ENCODE data around the gene BCL3. TPM values are rescaled to one million over a fixed set of nuclear protein-coding genes. Genes with fewer than 3 reads are reported as not detected.

The BCL3 gene, protein sequence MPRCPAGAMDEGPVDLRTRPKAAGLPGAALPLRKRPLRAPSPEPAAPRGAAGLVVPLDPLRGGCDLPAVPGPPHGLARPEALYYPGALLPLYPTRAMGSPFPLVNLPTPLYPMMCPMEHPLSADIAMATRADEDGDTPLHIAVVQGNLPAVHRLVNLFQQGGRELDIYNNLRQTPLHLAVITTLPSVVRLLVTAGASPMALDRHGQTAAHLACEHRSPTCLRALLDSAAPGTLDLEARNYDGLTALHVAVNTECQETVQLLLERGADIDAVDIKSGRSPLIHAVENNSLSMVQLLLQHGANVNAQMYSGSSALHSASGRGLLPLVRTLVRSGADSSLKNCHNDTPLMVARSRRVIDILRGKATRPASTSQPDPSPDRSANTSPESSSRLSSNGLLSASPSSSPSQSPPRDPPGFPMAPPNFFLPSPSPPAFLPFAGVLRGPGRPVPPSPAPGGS
- 1 to 10 TPM; 1.8 to 6.2 TPM for total RNA-seq
- 2.0 TPM for polyA plus RNA-seq (2013, experiment 1 of 2)
- 3.0 TPM for polyA plus RNA-seq (2013, experiment 2 of 2)
- long read RNA-seq, experiment 1, partial matches to known transcripts: 0 of 4 reads
- long read RNA-seq, experiment 1, other reads (novel, unspliced or antisense): 0 of 4 reads
- long read RNA-seq, experiment 2, transcript BCL3-201 (9 exons, 2,038 nt): major isoform, 7 of 10 reads
- long read RNA-seq, experiment 2, partial matches to known transcripts: 0 of 10 reads
- long read RNA-seq, experiment 2, other reads (novel, unspliced or antisense): 1 of 10 reads
- long read RNA-seq, experiment 3: 0 reads
- long read RNA-seq, experiment 4: 0 reads

DNA sequence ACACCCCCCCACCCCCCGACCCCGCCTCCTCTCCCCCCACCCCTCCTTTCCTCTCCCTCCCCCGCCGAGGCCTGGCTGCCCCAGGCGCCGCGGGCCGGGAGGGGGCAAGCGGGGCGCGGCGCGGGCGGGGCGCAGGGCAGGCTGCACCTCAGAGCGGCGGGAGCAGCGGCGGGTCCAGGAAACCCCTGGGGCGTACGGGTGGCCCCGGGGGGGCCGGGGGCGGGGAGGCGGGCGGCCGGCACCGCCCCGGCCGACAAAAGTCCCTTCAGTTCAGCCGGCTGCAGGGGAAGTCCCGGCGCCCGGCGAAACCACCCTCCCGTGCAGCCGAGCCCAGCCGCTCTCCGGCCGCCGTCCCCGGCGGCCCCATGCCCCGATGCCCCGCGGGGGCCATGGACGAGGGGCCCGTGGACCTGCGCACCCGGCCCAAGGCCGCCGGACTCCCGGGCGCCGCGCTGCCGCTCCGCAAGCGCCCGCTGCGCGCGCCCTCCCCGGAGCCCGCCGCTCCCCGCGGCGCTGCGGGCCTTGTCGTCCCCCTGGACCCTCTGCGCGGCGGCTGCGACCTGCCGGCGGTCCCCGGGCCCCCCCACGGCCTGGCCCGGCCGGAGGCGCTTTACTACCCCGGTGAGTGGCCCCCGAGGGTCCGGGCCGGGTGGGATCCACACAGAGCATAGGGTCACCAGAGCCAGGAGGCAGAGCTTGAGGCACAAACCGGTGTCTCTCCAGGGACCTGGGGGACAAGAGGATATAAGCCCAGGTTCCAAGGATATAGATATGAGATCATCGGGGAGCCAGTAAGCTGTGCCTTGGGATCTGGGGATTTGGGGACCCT, at the start of gene BCL3:
TSS of gene BCL3 (plus strand) at position 283 of the 829 bp plus-strand sequence. CDS start at position 366, 83 bp downstream.
- no peaks in the 10 kb centered on the region for H3K9me3 ChIP-seq (ENCODE audit: control insufficient read depth, low read length)
- H3K4me1 ChIP-seq (ENCODE audit: control insufficient read depth, insufficient read depth, low read length): no peaks in the 10 kb centered on the region
- H3K36me3 Mint-ChIP-seq (ENCODE audit: low read depth): no peaks in the 10 kb centered on the region
- H3K27ac ChIP-seq (ENCODE audit: low read depth, low read length): no peak within 1 kb of the TSS
- H3K4me1 Mint-ChIP-seq: peaks cover 6% of the 10 kb centered on the region
- H3K36me3 ChIP-seq (ENCODE audit: control insufficient read depth, insufficient read depth, low read length): no peaks in the 10 kb centered on the region
- H3K4me3 Mint-ChIP-seq: peak within 1 kb of the TSS; percentile 59
- H3K27ac Mint-ChIP-seq: no peak within 1 kb of the TSS
- H3K27me3 Mint-ChIP-seq (ENCODE audit: insufficient read depth): peaks cover 86% of the 10 kb centered on the region
- WGBS, 2 experiments (ENCODE audit: insufficient coverage in 1 of 2, insufficient read length in 1 of 2): 2% methylated on average over 85 of the region's 88 CpGs; no CpG with 5 or more reads in 1 of the 2 experiments
- peaks cover 41% of the 10 kb centered on the region for H3K27me3 ChIP-seq (ENCODE audit: control insufficient read depth, insufficient read depth, low read length, poor library complexity, severe bottlenecking)
- peak; percentile 66 for DNase-seq
- no peaks in the 10 kb centered on the region for H3K9me3 Mint-ChIP-seq
- TF ChIP-seq, protein P1, sequence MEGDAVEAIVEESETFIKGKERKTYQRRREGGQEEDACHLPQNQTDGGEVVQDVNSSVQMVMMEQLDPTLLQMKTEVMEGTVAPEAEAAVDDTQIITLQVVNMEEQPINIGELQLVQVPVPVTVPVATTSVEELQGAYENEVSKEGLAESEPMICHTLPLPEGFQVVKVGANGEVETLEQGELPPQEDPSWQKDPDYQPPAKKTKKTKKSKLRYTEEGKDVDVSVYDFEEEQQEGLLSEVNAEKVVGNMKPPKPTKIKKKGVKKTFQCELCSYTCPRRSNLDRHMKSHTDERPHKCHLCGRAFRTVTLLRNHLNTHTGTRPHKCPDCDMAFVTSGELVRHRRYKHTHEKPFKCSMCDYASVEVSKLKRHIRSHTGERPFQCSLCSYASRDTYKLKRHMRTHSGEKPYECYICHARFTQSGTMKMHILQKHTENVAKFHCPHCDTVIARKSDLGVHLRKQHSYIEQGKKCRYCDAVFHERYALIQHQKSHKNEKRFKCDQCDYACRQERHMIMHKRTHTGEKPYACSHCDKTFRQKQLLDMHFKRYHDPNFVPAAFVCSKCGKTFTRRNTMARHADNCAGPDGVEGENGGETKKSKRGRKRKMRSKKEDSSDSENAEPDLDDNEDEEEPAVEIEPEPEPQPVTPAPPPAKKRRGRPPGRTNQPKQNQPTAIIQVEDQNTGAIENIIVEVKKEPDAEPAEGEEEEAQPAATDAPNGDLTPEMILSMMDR (conservative IDR thresholded peaks at IDR 0.05): no peak
- H3K9ac ChIP-seq (ENCODE audit: extremely low read depth, low read length, poor library complexity, severe bottlenecking): no peak within 1 kb of the TSS
- peak within 1 kb of the TSS; percentile 81 for H3K4me3 ChIP-seq (ENCODE audit: low read length)

DNA sequence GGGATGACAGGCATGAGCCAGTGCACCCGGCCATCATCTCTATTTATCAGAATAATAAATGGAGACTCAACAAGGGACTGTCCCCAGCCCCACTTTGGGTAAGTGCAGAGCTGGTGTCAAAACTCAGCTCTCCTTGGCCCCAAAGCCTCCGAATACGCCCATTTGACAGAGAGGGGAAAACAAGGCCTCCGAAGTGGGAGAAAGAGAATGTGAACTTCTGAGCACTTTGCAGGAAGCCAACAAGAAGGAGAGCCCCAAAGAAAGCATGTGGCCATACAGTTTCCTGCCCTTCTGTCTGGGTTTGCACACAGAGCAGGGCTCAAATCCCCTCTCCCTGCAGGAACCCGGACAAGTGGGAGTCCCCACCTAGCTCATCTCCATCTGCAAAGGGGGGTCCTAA, 48.0 kb upstream of the BCL3 start:
- H3K36me3 Mint-ChIP-seq (ENCODE audit: low read depth): no peaks in the 10 kb centered on the region
- H3K4me3 Mint-ChIP-seq: no peak overlapping the region
- Histone ChIP-seq H3K36me3 (ENCODE audit: control insufficient read depth, insufficient read depth, low read length) (no peaks in the 10 kb centered on the region), H3K27ac (ENCODE audit: low read depth, low read length) (no peak overlapping the region), H3K4me1 (ENCODE audit: control insufficient read depth, insufficient read depth, low read length) (no peaks in the 10 kb centered on the region), H3K9ac (ENCODE audit: extremely low read depth, low read length, poor library complexity, severe bottlenecking) (no peak overlapping the region), H3K27me3 (ENCODE audit: control insufficient read depth, insufficient read depth, low read length, poor library complexity, severe bottlenecking) (no peaks in the 10 kb centered on the region), H3K4me3 (ENCODE audit: low read length) (no peak overlapping the region), H3K9me3 (ENCODE audit: control insufficient read depth, low read length) (no peaks in the 10 kb centered on the region)
- H3K9me3 Mint-ChIP-seq: no peaks in the 10 kb centered on the region
- H3K27me3 Mint-ChIP-seq (ENCODE audit: insufficient read depth): no peaks in the 10 kb centered on the region
- no peak overlapping the region for H3K27ac Mint-ChIP-seq
- no peak for DNase-seq
- WGBS, 2 experiments (ENCODE audit: insufficient coverage in 1 of 2, insufficient read length in 1 of 2): 94 to 98% methylated on average over 3 to 5 of the region's 5 CpGs
- peaks cover 5% of the 10 kb centered on the region for H3K4me1 Mint-ChIP-seq
- TF ChIP-seq, protein P1 (conservative IDR thresholded peaks at IDR 0.05): no peak

GRCh38 chr19:44701228-44701627, 47.3 kb upstream of the BCL3 start:
- Mint-ChIP-seq H3K4me3 (no peak overlapping the region), H3K36me3 (ENCODE audit: low read depth) (no peaks in the 10 kb centered on the region), H3K27ac (no peak overlapping the region), H3K9me3 (no peaks in the 10 kb centered on the region), H3K27me3 (ENCODE audit: insufficient read depth) (no peaks in the 10 kb centered on the region), H3K4me1 (peaks cover 5% of the 10 kb centered on the region)
- Histone ChIP-seq H3K9me3 (ENCODE audit: control insufficient read depth, low read length) (no peaks in the 10 kb centered on the region), H3K4me1 (ENCODE audit: control insufficient read depth, insufficient read depth, low read length) (no peaks in the 10 kb centered on the region), H3K27me3 (ENCODE audit: control insufficient read depth, insufficient read depth, low read length, poor library complexity, severe bottlenecking) (no peaks in the 10 kb centered on the region), H3K27ac (ENCODE audit: low read depth, low read length) (no peak overlapping the region), H3K9ac (ENCODE audit: extremely low read depth, low read length, poor library complexity, severe bottlenecking) (no peak overlapping the region), H3K4me3 (ENCODE audit: low read length) (no peak overlapping the region), H3K36me3 (ENCODE audit: control insufficient read depth, insufficient read depth, low read length) (no peaks in the 10 kb centered on the region)
- 90 to 93% methylated on average over 8 to 15 of the region's 15 CpGs for WGBS, 2 experiments (ENCODE audit: insufficient coverage in 1 of 2, insufficient read length in 1 of 2)
- DNase-seq: no peak
- TF ChIP-seq, protein P1 (conservative IDR thresholded peaks at IDR 0.05): no peak

Measured in endodermal cell (in vitro differentiated cells).